ENCODE data around the gene PSMC5. TPM values are rescaled to one million over a fixed set of nuclear protein-coding genes. Genes with fewer than 3 reads are reported as not detected.

The PSMC5 gene
- total and polyA plus RNA-seq, 10 of the 15 experiments (the other 5 are each of a cell fraction or from before 2014, with no cell fraction given): 55.0 to 266 (median 148) TPM

DNA sequence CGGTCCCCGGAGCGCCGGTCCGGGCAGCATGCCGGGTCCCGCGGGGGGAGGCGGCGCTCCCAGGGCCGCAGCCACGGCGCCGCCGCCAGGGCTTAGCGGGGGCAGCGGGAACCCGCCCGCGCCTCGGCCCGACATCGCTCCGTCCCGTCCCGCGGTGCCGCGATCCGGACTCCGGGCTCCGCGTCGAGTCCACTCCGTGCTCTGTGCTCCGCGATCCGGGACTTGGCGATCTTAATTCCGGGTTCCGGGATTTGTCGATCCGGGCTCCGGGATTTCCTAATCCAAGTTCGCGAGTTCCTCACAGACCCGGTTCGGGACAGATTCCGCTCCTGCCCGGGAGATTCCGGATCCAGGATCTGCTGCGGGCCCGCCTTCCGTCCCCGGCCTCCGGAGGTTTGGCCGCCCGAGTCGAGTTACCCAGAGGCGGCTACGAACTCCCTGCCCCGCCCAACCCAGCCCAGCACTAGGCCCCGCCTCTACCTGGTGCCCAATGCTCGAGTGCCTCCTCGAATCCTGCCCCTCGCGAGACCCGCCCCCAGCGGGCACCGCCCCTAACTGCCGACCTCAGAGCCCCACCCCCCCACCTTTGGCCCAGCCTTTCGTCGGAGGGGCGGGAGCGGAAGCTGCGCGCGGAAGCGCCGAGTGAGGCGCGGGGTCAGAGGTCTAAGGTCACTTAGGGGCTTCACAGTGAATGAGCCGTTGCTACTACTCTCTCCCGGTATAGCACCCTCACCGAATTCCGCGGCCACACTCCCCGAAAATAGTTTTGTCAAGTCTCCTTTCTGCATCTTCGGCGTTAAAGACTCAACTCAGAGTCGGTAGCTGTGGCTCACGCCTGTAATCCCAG is 15.5 kb downstream of the PSMC5 start, which contains the start of gene SMARCD2 (continued):
- TF ChIP-seq MEF2A (IDR thresholded peaks at IDR 0.05; ENCODE audit: insufficient read depth, low read depth, low read length) (0 out of 2 replicates have a peak, but pooled peaks have one; percentile 25), ESRRA (IDR thresholded peaks at IDR 0.05; ENCODE audit: low read length) (peak; percentile 84; the same call in 1 of the 2 replicates), SMARCA5 (IDR thresholded peaks at IDR 0.05) (peak; percentile 96), ETV6 (conservative IDR thresholded peaks at IDR 0.05 in 1 of 2, IDR thresholded peaks at IDR 0.05 in 1 of 2; ENCODE audit: borderline replicate concordance in 1 of 2, low read depth in 1 of 2) (peak in 1 of 2 experiments; percentile 61; a peak in 2 of 4 replicates), ZNF384 (IDR thresholded peaks at IDR 0.05; ENCODE audit: borderline replicate concordance, low read depth, low read length) (no peak), LARP7 (IDR thresholded peaks at IDR 0.05) (peak; percentile 100), USF2 (IDR thresholded peaks at IDR 0.05; ENCODE audit: borderline replicate concordance, low read depth, low read length) (no peak), GABPA (IDR thresholded peaks at IDR 0.05; ENCODE audit: low read depth) (peak; percentile 84), NBN (IDR thresholded peaks at IDR 0.05) (peak; percentile 87), BMI1 (IDR thresholded peaks at IDR 0.05; ENCODE audit: borderline replicate concordance) (no peak), SIX5 (IDR thresholded peaks at IDR 0.05; ENCODE audit: low read depth, low read length, severe bottlenecking) (peak; percentile 33), MYC (IDR thresholded peaks at IDR 0.05; ENCODE audit: insufficient read depth, insufficient read length, insufficient replicate concordance, low read length, severe bottlenecking) (no peak), HDAC6 (IDR thresholded peaks at IDR 0.05; ENCODE audit: unreplicated experiment) (no peak), TBL1XR1 (IDR thresholded peaks at IDR 0.05; ENCODE audit: low read depth, low read length) (peak; percentile 79; the same call in 1 of the 2 replicates), HCFC1 (IDR thresholded peaks at IDR 0.05; ENCODE audit: low read length) (peak; percentile 52), ZBED1 (IDR thresholded peaks at IDR 0.05; ENCODE audit: borderline replicate concordance) (no peak), RAD21 (IDR thresholded peaks at IDR 0.05; ENCODE audit: insufficient read depth, low read depth, low read length) (no peak), MYB (IDR thresholded peaks at IDR 0.05; ENCODE audit: borderline replicate concordance, low read depth, low read length) (0 out of 2 replicates have a peak, but pooled peaks have one; percentile 13), CBX5 (IDR thresholded peaks at IDR 0.05; ENCODE audit: low read depth) (no peak), TAF1 (IDR thresholded peaks at IDR 0.05; ENCODE audit: borderline replicate concordance, low read depth, low read length) (peak; percentile 89), RCOR1 (conservative IDR thresholded peaks at IDR 0.05; ENCODE audit: low read depth, low read length) (peak; percentile 76; the same call in 1 of the 2 replicates)
- TF ChIP-seq, protein P1, sequence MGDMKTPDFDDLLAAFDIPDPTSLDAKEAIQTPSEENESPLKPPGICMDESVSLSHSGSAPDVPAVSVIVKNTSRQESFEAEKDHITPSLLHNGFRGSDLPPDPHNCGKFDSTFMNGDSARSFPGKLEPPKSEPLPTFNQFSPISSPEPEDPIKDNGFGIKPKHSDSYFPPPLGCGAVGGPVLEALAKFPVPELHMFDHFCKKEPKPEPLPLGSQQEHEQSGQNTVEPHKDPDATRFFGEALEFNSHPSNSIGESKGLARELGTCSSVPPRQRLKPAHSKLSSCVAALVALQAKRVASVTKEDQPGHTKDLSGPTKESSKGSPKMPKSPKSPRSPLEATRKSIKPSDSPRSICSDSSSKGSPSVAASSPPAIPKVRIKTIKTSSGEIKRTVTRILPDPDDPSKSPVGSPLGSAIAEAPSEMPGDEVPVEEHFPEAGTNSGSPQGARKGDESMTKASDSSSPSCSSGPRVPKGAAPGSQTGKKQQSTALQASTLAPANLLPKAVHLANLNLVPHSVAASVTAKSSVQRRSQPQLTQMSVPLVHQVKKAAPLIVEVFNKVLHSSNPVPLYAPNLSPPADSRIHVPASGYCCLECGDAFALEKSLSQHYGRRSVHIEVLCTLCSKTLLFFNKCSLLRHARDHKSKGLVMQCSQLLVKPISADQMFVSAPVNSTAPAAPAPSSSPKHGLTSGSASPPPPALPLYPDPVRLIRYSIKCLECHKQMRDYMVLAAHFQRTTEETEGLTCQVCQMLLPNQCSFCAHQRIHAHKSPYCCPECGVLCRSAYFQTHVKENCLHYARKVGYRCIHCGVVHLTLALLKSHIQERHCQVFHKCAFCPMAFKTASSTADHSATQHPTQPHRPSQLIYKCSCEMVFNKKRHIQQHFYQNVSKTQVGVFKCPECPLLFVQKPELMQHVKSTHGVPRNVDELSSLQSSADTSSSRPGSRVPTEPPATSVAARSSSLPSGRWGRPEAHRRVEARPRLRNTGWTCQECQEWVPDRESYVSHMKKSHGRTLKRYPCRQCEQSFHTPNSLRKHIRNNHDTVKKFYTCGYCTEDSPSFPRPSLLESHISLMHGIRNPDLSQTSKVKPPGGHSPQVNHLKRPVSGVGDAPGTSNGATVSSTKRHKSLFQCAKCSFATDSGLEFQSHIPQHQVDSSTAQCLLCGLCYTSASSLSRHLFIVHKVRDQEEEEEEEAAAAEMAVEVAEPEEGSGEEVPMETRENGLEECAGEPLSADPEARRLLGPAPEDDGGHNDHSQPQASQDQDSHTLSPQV (IDR thresholded peaks at IDR 0.05): no peak; the same call in 1 of the 2 replicates
